ENCODE data around the gene UBE2D4.

UBE2D4 gene

DNA sequence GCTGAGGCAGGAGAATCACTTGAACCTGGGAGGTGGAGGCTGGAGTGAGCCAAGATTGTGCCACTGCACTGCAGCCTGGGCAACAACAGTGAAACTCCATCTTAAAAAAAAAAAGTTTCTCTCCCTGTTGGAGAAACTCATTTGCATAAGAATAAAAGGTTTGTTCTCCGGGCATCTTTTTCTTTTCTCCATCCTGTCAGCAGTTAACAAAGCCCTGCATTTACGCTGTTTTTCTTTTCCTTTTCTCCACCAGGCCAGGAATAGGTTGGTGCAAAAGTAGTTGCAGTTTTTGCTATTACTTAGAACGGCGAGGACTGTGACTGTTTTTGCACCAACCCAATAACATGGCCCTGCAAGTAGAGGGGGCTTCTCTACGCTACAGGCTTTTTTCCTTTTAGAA is 10.3 kb upstream of the UBE2D4 start:
- DNase-seq (ENCODE audit: low spot score) = no peak
- TF ChIP-seq, protein P1, sequence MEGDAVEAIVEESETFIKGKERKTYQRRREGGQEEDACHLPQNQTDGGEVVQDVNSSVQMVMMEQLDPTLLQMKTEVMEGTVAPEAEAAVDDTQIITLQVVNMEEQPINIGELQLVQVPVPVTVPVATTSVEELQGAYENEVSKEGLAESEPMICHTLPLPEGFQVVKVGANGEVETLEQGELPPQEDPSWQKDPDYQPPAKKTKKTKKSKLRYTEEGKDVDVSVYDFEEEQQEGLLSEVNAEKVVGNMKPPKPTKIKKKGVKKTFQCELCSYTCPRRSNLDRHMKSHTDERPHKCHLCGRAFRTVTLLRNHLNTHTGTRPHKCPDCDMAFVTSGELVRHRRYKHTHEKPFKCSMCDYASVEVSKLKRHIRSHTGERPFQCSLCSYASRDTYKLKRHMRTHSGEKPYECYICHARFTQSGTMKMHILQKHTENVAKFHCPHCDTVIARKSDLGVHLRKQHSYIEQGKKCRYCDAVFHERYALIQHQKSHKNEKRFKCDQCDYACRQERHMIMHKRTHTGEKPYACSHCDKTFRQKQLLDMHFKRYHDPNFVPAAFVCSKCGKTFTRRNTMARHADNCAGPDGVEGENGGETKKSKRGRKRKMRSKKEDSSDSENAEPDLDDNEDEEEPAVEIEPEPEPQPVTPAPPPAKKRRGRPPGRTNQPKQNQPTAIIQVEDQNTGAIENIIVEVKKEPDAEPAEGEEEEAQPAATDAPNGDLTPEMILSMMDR (IDR thresholded peaks at IDR 0.05; ENCODE audit: borderline replicate concordance, control extremely low read depth, extremely low read depth, insufficient read depth, missing control alignments) = no peak
- in situ Hi-C loops (cut with MboI; ENCODE audit: low sequenced_read_pairs, unreplicated experiment) = no loop called here

DNA sequence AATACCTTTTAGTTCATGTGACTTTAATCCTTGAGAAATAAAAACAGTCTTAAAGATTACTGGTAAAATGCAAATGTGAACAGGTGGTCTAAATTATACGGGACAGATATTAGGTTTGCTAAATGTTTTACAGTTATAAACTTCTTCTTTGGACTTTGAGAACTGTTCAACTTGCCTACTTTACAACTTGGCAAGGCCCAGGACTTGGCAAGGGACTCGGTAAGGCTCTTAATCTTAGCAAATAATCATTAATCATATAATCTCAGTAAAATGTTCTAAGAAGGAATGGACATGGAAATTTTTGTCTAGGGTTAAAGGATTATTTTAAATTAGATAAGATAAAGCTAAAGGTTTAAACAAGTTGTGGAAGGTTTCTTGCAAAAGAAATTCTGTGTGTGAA is 4.8 kb upstream of the UBE2D4 start:
- in situ Hi-C loops (cut with MboI; ENCODE audit: low sequenced_read_pairs, unreplicated experiment) = no loop called here
- TF ChIP-seq, protein P1 (IDR thresholded peaks at IDR 0.05; ENCODE audit: borderline replicate concordance, control extremely low read depth, extremely low read depth, insufficient read depth, missing control alignments) = no peak
- no peak for DNase-seq (ENCODE audit: low spot score)

DNA sequence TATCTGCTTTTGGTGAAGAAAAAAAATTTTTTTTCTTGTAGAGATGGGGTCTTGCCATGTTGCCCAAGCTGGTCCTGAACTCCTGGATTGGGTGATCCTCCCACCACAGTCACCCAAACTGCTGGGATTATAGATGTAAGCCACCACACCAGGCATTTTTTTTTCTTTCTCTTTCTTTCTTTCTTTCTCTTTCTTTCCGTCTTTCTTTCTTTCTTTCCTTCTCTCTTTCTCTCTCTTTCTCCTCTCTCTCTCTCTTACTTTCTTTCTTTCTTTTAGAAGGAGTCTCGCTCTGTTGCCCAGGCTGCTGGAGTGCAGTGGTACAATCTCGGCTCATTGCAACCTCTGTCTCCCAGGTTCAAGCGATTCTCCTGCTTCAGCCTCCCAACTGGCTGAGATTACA is 3.5 kb upstream of the UBE2D4 start:
- TF ChIP-seq, protein P1 (IDR thresholded peaks at IDR 0.05; ENCODE audit: borderline replicate concordance, control extremely low read depth, extremely low read depth, insufficient read depth, missing control alignments) = no peak
- in situ Hi-C loops (cut with MboI; ENCODE audit: low sequenced_read_pairs, unreplicated experiment) = no loop called here
- DNase-seq (ENCODE audit: low spot score) = no peak

DNA sequence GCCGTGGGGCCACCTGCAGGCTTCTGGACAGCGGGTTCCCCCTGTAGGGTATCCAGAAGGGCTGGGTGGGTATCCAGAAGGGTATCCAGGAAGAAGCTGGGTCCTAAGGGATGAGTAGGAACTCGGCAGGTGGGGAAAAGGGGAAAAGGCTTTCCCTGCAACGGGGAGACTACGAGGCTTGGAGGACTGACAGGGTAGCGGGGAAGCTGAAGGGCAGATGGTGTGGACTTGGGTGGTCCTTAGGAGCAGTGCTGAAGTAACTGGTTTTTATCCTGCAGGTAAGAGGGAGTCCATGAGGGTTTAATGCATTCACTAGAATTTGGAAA is 525 bp downstream of the UBE2D4 start:
- in situ Hi-C loops (cut with MboI; ENCODE audit: low sequenced_read_pairs, unreplicated experiment) = no loop called here
- TF ChIP-seq, protein P1 (IDR thresholded peaks at IDR 0.05; ENCODE audit: borderline replicate concordance, control extremely low read depth, extremely low read depth, insufficient read depth, missing control alignments) = no peak

DNA sequence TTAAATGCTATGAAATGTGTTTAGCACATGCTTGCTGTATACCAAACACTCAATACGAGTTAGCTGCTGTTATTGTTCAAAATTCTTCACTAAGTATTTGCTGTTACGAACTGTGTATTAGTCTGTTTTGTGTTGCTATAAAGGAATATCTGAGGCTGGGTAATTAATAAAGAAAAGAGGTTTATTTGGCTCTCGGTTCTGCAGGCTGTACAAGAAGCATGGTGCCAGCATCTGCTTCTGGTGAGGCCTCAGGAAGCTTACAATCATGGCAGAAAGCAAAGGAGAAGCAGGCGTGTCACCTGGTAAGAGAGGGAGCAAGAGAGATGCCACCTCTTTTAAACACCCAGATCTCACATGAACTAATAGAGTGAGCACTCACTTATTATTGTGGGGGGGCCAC is 1.6 kb downstream of the UBE2D4 start:
- in situ Hi-C loops (cut with MboI; ENCODE audit: low sequenced_read_pairs, unreplicated experiment) = no loop called here
- DNase-seq (ENCODE audit: low spot score) = no peak
- TF ChIP-seq, protein P1 (IDR thresholded peaks at IDR 0.05; ENCODE audit: borderline replicate concordance, control extremely low read depth, extremely low read depth, insufficient read depth, missing control alignments) = no peak

More for the DNA sequence above, 525 bp downstream of the UBE2D4 start:
- DNase-seq (ENCODE audit: low spot score) = no peak

DNA sequence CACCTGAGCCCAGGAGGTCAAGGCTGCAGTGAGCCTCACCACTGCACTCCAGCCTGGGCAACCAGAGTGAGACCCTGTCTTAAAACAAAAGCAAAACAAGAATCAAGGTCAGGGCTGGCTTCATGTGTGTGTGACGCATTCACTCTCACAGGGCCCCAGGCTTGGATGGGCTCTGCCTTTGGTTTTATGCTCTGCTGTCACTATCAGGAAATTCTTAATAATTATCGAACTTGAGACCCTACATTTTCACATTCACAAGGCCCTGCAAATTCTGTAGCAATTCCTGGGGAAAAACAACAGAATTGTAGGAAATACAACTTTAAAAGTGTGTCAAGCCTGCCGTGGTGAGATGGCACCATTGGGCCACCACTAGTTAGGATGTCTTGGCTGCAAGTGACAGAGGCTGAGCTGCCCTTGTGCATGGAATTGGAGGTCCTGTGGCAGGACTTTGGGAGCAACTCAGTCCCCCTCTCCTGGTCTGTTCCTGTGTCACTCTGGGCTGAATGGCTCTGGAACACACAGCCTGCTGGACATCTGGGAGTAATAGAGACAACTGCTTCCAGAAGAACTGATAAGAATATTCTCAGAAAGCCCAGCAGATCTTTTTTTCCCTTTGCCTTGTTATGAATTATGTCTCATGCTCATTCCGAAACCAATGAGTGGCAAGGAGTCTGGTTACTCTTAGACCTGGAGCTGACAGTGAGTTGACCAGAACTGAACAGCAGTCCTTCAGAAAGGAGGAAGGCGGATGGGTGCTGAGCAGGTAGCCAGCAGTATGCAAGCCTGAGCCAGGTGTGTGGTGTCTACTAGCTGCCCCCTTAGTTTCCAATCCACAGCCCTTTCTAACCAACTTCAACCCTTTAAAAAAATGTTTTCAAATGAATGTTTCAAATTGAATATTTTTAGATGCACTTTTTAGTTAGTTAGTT is 3.6 kb downstream of the UBE2D4 start:
- TF ChIP-seq, protein P1 (IDR thresholded peaks at IDR 0.05; ENCODE audit: borderline replicate concordance, control extremely low read depth, extremely low read depth, insufficient read depth, missing control alignments) = no peak
- in situ Hi-C loops (cut with MboI; ENCODE audit: low sequenced_read_pairs, unreplicated experiment) = no loop called here
- DNase-seq (ENCODE audit: low spot score) = no peak
